ENCODE measurements around the gene RXYLT1.
"Not testable (repeated sequence)": the region's sequence is repeated elsewhere in the genome, so short reads cannot be mapped to it uniquely, and the experiment has no call there.

RXYLT1 gene

GRCh38 chr12:63804746-63805145 lies 25.0 kb downstream of the RXYLT1 start:
- no peak for DNase-seq (ENCODE audit: low read depth)

- DNase-seq (ENCODE audit: low read depth): no peak
Observed at GRCh38 chr12:63805704-63806672, 26.3 kb downstream of the RXYLT1 start.

GRCh38 chr12:63808631-63809030 lies 28.9 kb downstream of the RXYLT1 start:
- no peak for DNase-seq (ENCODE audit: low read depth)

- no peak for DNase-seq (ENCODE audit: low read depth)
Observed at GRCh38 chr12:63809566-63809965, 29.9 kb downstream of the RXYLT1 start.

GRCh38 chr12:63811334-63811733 lies 31.6 kb downstream of the RXYLT1 start:
- DNase-seq (ENCODE audit: low read depth): no peak

GRCh38 chr12:63811755-63812154 lies 32.0 kb downstream of the RXYLT1 start:
- DNase-seq (ENCODE audit: low read depth): no peak

GRCh38 chr12:63814146-63814772 lies 34.5 kb downstream of the RXYLT1 start:
- DNase-seq (ENCODE audit: low read depth): no peak

GRCh38 chr12:63815482-63815852 lies 35.8 kb downstream of the RXYLT1 start:
- DNase-seq (ENCODE audit: low read depth): no peak

GRCh38 chr12:63816031-63816430 lies 36.3 kb downstream of the RXYLT1 start:
- no peak for DNase-seq (ENCODE audit: low read depth)

- no peak for DNase-seq (ENCODE audit: low read depth)
Observed at GRCh38 chr12:63820427-63820826, 40.7 kb downstream of the RXYLT1 start.

- DNase-seq (ENCODE audit: low read depth): no peak
Observed at GRCh38 chr12:63821781-63822251, 42.1 kb downstream of the RXYLT1 start.

- DNase-seq (ENCODE audit: low read depth): no peak
Observed at GRCh38 chr12:63822352-63822751, 42.6 kb downstream of the RXYLT1 start.

- DNase-seq (ENCODE audit: low read depth): no peak
Observed at GRCh38 chr12:63823040-63823439, 43.3 kb downstream of the RXYLT1 start.

GRCh38 chr12:63826006-63826585 lies 46.4 kb downstream of the RXYLT1 start:
- DNase-seq (ENCODE audit: low read depth): no peak

- no peak for DNase-seq (ENCODE audit: low read depth)
Observed at GRCh38 chr12:63828867-63829266, 49.2 kb downstream of the RXYLT1 start.

GRCh38 chr12:63836046-63836445 lies 56.3 kb downstream of the RXYLT1 start:
- no peak for DNase-seq (ENCODE audit: low read depth)

GRCh38 chr12:63836936-63837335 lies 57.2 kb downstream of the RXYLT1 start:
- DNase-seq (ENCODE audit: low read depth): no peak

GRCh38 chr12:63838411-63838810 lies 58.7 kb downstream of the RXYLT1 start:
- no peak for DNase-seq (ENCODE audit: low read depth)

GRCh38 chr12:63841011-63841410 lies 61.3 kb downstream of the RXYLT1 start:
- DNase-seq (ENCODE audit: low read depth): no peak

GRCh38 chr12:63841571-63841970 lies 61.9 kb downstream of the RXYLT1 start:
- no peak for DNase-seq (ENCODE audit: low read depth)

GRCh38 chr12:63842750-63843149 lies 63.0 kb downstream of the RXYLT1 start:
- not testable (repeated sequence) for DNase-seq (ENCODE audit: low read depth)

GRCh38 chr12:63843254-63843720 lies 63.6 kb downstream of the RXYLT1 start:
- no peak for DNase-seq (ENCODE audit: low read depth)
